H7 (cell line): ENCODE data around the gene RCC2. TPM values are rescaled to one million over a fixed set of nuclear protein-coding genes. Genes with fewer than 3 reads are reported as not detected.

ENCODE experiments used
- DNase-seq: peaks from one replicate; pipeline ENCODE4 v3.0.0; 2012
- H3K27me3 ChIP-seq: 2 replicates; pipeline ENCODE4 v1.6.0; 2011; ENCODE audit warnings: mild to moderate bottlenecking, low read length; ENCODE audit not compliant: control insufficient read depth, insufficient read depth
- H3K36me3 ChIP-seq: replicated peaks from 2 replicates; pipeline ENCODE4 v1.5.1; 2011; ENCODE audit warnings: low read length; ENCODE audit not compliant: control insufficient read depth, insufficient read depth
- H3K4me3 ChIP-seq: 2 replicates; pipeline ENCODE4 v1.5.1; 2011; ENCODE audit warnings: low read depth, mild to moderate bottlenecking, control low read depth, low read length, moderate library complexity; ENCODE audit not compliant: insufficient read depth
- total RNA-seq: library from RNA; depleted of rRNA; stranded (reverse); fragments of >200 nt; shearing (Covaris generic); gene quantifications from 2 replicates; pipeline ENCODE4 v1.2.3, GENCODE V29; 2014

Gene RCC2
- total RNA-seq, 1 experiment from 2014 or later = 363 TPM

DNA sequence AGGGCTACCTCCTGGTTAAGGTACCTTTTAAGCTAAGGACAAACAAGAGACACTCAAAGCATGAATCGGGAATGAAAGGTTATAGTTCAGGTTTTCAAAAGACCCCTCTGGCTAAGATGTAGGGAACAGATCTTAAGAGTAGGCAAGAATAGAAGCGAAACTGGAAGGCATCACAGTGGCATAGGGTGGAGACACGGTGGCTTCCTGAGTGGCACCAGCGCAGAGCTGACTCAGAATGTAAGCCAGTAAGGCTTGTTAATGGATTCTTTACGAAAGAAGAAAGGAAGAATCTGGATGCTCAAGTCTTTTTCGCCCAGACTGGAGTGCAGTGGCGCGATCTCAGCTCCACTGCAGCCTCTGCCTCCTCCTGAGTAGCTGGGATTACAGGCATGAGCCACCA is 46.2 kb downstream of the RCC2 start:
- DNase-seq = no peak
- Histone ChIP-seq H3K4me3 (no peak overlapping the region), H3K36me3 (no peaks in the 10 kb centered on the region), H3K27me3 (no peaks in the 10 kb centered on the region; the same call in none of the 2 replicates)

DNA sequence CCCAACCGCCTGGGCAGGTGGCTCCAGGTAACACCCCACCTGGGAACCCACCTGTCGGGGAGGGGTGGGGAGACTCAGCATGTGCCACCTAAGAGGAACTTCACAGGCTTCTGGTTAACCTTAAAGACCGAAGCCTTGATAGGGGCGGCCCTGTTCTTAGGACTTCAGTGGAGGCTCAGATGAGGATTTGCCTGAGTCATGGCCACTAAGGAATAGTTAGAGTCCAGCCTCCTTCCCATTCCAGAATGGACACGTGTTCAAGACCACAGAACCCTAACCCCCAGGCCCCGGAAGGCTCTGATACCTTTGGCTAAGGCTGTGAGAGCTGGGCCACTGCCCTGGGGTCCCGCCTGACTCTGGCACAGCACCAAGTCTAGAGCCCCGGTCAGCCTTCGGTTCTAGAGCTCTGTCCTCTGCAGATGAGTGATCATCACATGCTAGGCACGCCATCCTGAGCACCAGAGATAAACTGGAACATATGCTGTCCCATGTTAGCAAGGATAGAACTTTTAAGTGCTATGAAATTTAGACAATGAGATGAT is 47.2 kb downstream of the RCC2 start:
- no peak for DNase-seq
- no peaks in the 10 kb centered on the region; the same call in none of the 2 replicates for H3K27me3 ChIP-seq
- H3K36me3 ChIP-seq = no peaks in the 10 kb centered on the region
- H3K4me3 ChIP-seq = no peak overlapping the region

DNA sequence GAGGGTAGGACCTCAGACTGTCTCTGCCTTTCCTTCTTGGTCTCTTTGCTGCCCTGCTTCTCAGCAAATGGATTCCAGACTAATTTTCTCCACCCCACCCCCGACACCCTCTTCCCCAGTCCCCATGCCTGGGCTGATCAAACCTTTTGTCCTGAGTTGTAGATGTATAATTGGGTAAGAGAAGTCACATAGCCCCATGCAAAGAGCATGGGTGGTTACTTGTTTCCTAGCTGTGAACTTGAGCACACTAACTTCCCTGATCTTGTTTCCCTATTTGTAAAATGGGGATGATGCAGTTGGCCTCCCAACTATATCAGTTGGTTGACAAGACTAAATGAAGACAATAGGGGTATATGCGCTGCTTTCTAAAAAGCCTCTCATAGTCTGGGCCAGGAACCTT is 58.3 kb downstream of the RCC2 start:
- DNase-seq = no peak
- Histone ChIP-seq H3K27me3 (no peaks in the 10 kb centered on the region), H3K4me3 (no peak overlapping the region), H3K36me3 (no peaks in the 10 kb centered on the region)

DNA sequence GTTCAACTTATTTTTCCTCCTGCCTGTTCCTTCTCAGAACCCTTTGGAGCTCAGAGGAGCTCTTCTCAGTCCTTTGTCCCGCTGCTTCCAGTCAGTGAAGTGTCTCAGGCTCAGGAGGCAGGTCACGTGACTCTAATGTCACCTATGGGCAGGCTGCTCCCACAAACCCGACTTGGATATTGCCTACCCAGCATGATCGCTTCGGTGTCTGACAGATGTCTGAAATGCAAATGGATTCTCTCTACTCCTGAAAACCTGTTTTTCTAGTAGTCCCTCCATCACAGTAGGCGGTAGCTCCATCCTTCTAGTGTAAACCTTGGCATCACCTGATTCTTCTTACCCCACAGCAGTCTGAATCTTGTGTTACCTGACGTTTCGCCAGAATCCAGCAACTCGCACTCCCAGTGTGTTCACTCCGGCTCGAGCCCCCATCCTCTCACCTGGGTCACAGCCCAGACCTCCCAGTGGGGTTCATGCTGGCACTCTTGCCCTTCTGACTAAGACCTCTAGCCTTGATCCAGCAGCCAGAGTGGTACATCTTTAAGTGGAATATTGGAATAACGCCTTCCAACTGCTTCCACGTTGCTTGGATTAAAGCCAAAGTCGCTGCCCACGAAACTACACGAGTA is 62.0 kb downstream of the RCC2 start:
- Histone ChIP-seq H3K36me3 (no peaks in the 10 kb centered on the region), H3K4me3 (no peak overlapping the region), H3K27me3 (no peaks in the 10 kb centered on the region)
- peak; percentile 88 for DNase-seq

DNA sequence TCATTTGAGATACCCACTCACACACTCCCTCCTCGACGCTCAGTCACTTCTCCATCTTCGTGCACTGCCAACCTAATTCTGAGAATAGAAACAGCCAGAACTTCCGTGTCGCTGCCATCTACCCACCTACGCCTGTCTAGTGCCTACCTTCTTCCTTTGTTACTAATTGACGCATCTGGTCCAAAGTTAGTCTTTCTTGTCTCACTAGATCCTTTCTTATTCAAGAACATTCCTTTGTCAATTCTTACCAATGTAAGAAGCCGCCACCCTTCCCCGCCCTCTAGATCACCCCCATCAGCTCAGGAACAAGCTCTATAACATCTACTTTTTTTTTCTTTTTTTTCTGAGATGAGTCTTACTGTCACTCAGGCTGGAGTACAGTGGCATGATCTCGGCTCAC is 63.8 kb downstream of the RCC2 start:
- Histone ChIP-seq H3K36me3 (no peaks in the 10 kb centered on the region), H3K27me3 (no peaks in the 10 kb centered on the region)
- no peak for DNase-seq

DNA sequence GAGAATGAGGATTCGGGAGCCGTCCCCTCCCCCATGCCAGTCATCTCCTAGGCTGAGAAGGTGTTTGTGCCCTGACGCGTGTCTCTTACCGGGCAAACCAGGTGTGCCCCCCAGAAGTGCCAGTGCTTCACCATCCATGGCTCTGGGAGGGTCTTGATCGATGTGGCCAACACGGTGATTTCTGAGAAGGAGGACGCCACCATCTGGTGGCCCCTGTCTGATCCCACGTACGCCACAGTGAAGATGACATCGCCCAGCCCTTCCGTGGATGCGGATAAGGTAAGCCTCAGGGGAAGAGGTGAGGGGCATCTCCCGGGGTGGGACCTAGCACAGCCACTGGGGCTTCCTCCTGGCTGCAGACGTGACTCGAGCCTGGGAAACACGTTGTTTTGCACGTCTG is 66.5 kb downstream of the RCC2 start:
- H3K36me3 ChIP-seq = no peaks in the 10 kb centered on the region
- DNase-seq = no peak
- H3K4me3 ChIP-seq = no peak overlapping the region
- H3K27me3 ChIP-seq = no peaks in the 10 kb centered on the region

More for the DNA sequence above, 63.8 kb downstream of the RCC2 start:
- no peak overlapping the region for H3K4me3 ChIP-seq

DNA sequence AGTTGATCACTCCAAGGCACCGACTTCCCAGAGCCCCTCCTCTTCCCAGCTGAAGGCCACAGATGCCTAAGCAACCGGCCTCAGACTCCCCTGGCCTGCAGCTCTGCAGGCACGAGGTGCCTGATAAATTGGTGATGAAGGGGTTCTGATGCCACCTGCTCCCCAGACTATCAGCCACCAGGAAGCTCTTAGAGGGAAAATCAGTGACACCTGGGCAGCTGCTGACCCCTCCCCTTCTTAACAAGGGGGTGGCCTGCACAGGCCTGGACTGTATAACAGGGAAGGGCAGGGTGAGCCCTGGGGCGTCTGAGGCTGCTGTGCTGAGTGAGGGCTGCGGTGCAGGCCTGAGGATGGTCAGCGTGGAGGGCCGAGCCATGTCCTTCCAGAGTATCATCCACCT is 67.6 kb downstream of the RCC2 start, which contains the start of gene PADI6:
PADI6 (plus strand) TSS at position 301 of the 400 bp plus-strand sequence; CDS start at position 351, 50 bp downstream.
- Histone ChIP-seq H3K36me3 (no peaks in the 10 kb centered on the region), H3K27me3 (no peaks in the 10 kb centered on the region), H3K4me3 (no peak within 1 kb of the TSS)
- no peak for DNase-seq

DNA sequence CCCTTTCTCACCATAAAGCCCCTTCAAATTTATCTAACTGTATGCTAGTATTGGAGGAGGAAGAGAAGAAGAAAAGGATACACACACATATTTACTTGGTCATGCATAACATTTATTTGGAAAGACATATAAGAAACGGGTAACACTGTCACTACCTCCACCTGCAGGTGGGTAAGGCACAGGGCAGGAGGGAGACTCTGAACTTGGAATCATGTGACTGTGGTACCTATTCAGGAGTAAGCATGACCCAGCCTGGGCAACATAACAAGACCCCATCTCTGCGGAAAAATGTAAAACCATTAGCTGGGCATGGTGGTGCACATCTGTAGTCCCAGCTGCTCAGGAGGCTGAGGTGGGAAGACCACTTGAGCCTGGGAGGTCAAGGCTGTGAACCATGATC is 68.9 kb downstream of the RCC2 start:
- peak; percentile 86 for DNase-seq
- H3K4me3 ChIP-seq = no peak overlapping the region
- no peaks in the 10 kb centered on the region for H3K36me3 ChIP-seq
- H3K27me3 ChIP-seq = no peaks in the 10 kb centered on the region

DNA sequence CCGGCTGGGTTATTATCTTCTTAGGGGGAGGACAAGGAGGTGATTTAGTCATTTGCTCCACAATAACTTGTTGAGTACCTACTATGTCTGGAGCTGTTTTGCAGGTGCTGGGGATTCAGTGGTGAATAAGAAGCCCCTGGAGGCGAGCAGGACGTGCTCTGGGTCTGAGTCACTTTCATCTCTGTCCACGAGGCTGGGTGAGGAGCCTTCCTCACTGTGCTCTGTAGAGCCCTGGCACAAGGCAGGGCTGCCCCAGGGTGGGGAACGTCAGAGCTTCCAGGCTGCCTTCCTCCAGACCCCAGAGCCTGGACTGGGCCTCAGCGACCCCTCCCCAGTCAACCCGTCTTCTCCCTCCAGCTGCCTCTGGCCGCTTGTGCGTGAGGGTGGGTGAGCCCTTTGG is 70.0 kb downstream of the RCC2 start:
- Histone ChIP-seq H3K4me3 (no peak overlapping the region), H3K36me3 (no peaks in the 10 kb centered on the region), H3K27me3 (no peaks in the 10 kb centered on the region)
- DNase-seq = no peak

DNA sequence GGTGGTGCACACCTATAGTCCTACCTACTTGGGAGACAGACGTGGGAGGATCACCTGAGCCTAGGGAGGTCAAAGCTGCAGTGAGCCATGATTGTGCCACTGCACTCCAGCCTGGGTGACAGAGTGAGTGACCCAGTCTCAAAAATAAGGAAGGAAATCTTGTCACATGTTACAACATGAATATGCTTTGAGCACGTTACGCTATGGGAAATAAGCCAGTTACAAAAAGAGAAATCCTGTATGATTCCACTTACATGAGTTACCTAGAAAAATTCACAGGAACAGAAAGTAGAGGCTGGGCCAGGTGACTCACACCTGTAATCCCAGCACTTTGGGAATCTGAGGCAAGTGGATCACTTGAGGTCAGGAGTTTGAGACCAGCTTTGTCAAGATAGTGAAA is 74.2 kb downstream of the RCC2 start:
- H3K36me3 ChIP-seq = no peaks in the 10 kb centered on the region
- DNase-seq = no peak
- no peaks in the 10 kb centered on the region for H3K27me3 ChIP-seq
- no peak overlapping the region for H3K4me3 ChIP-seq

DNA sequence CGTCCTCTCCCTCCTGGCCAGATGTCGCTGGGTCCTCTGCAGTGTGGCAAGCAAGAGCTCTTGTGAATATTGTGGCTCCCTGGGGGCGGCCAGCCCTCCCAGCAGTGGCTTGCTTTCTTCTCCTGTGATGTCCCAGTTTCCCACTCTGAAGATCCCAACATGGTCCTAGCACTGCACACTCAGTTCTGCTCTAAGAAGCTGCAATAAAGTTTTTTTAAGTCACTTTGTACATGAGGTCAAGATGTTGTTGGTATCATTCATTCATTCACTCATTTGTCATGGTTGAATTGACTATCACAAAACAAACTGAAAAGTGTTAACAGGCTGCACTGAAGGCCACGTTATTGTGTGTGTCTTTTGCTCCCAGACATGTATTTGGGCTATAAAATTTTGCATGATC is 75.7 kb downstream of the RCC2 start:
- Histone ChIP-seq H3K4me3 (no peak overlapping the region), H3K36me3 (no peaks in the 10 kb centered on the region), H3K27me3 (no peaks in the 10 kb centered on the region)
- DNase-seq = no peak

DNA sequence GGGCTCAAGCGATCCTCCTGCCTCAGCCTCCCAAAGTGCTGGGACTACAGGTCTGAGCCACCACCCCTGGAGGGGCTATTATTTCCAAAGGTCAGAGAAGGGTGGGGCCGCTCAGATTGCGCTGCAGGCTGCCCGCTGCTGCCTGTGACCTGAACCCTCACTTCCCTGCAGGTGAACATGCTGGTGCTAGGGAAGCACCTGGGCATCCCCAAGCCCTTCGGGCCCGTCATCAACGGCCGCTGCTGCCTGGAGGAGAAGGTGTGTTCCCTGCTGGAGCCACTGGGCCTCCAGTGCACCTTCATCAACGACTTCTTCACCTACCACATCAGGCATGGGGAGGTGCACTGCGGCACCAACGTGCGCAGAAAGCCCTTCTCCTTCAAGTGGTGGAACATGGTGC is 76.1 kb downstream of the RCC2 start:
- Histone ChIP-seq H3K36me3 (no peaks in the 10 kb centered on the region), H3K27me3 (no peaks in the 10 kb centered on the region), H3K4me3 (no peak overlapping the region)
- DNase-seq = no peak

DNA sequence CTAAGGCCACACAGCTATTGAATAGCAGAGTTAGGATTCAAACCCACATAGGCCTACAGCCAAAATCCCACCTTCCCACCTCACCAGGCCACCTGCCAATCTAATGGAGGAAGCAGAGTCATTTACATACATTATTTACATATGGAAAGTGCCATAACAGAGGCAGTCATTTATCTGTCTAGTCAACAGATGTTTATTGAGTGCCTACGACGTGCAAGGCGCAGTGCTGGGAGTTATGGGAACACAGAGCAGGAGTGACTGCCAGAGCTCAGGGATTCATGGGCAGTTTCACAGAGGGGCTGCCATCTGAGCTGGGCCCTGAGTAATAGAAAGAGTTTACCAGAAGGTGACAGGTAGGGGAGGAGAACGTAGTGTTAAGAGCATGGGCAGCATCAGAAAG is 77.8 kb downstream of the RCC2 start:
- Histone ChIP-seq H3K27me3 (no peaks in the 10 kb centered on the region), H3K4me3 (no peak overlapping the region), H3K36me3 (no peaks in the 10 kb centered on the region)
- DNase-seq = no peak

DNA sequence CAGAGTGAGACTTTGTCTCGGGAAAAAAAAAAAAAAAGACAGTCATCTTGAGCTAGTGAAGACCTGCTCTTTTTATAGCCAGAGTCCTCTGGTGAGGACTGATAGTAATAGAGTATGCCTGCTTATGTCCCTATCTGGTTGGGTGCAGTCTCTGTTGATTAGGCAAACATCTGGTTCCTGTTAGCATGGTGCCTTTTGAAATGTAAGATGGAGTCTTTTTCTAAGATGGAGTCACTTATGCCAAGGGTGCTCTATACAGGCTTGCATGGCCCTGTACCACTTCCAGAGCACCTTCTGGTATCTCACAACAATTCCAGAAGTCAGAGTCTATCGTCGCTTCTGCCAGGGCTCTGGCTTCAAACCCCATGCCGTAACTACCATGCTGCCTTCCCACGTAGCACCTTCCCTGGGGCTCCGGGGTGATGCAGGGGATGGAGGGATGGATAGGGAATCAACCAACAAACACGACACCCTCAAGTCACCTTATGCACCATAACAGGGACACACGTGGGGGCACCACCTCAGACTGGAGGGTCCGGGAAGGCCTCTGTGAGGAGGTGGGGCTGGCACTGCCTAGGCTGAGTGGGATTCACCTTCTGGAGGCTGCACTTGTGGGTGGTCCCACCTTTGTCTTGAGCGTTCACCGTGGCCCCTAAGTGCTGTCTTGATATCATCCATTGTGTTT is 79.1 kb downstream of the RCC2 start:
- H3K36me3 ChIP-seq = no peaks in the 10 kb centered on the region
- no peak for DNase-seq
- no peak overlapping the region for H3K4me3 ChIP-seq
- no peaks in the 10 kb centered on the region for H3K27me3 ChIP-seq

DNA sequence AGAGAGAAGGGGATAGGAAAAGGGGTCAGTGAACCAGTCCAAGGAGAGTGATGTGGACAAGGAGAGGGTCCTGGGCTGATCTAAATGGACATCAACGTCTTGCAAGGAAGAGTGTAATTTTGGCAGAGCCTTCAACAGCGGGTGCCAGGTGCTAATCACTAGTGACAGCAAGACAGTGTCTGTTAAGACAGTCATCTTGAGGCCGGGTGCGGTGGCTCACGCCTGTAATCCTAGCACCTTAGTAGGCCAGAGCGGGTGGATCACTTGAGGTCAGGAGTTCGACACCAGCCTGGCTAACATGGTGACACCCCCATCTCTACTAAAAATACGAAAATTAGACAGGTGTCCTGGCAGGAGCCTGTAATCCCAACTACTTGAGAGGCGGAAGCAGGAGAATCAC is 79.7 kb downstream of the RCC2 start:
- no peak for DNase-seq
- H3K27me3 ChIP-seq = no peaks in the 10 kb centered on the region
- H3K4me3 ChIP-seq = no peak overlapping the region
- no peaks in the 10 kb centered on the region for H3K36me3 ChIP-seq
